Panc1 (cell line): Measurements from ENCODE around the gene ADAM10. TPM values are rescaled to one million over a fixed set of nuclear protein-coding genes. Genes with fewer than 3 reads are reported as not detected.

ENCODE experiments used
- ATAC-seq: fragments of 200-7000 bp; cut with Tn5 transposase; 2 replicates; pipeline ENCODE4 v1.9.1; 2020; ENCODE audit warnings: mild to moderate bottlenecking, moderate library complexity
- BruUV-seq: library from RNA; stranded (reverse); fragments of 400-500 nt; replicated peaks from 2 replicates; lab custom pipeline; 2021; lab: Mats Ljungman, UMichigan
- CTCF ChIA-PET: fragments of 300-600 bp; sonication (Branson Sonifier 250); formaldehyde crosslinking; loops from one replicate; lab custom pipeline; 2022; ENCODE audit warnings: antibody characterized with exemption; lab: Charles Lee
- POLR2A ChIA-PET: fragments of 300-600 bp; sonication (Branson Sonifier 250); formaldehyde crosslinking; loops from one replicate; lab custom pipeline; 2022; ENCODE audit warnings: antibody characterized with exemption; lab: Charles Lee
- DNase-seq: peaks from one replicate; pipeline ENCODE4 v3.0.0-alpha.2; 2010; ENCODE audit warnings: low read depth, low spot score
- H3K27ac ChIP-seq: 2 replicates; pipeline ENCODE4 v1.5.1; 2011; ENCODE audit warnings: mild to moderate bottlenecking, low read length, inconsistent platforms
- H3K27me3 ChIP-seq: fragments of 200-500 bp; sonication (Bioruptor generic); 2 replicates; pipeline ENCODE4 v1.6.0; 2014; ENCODE audit warnings: low read length, inconsistent platforms; ENCODE audit not compliant: control insufficient read depth, insufficient read depth
- H3K36me3 ChIP-seq: fragments of 200-500 bp; sonication (Bioruptor generic); 2 replicates; pipeline ENCODE4 v1.5.1; 2014; ENCODE audit warnings: inconsistent platforms, mild to moderate bottlenecking, low read length, moderate library complexity; ENCODE audit not compliant: control insufficient read depth, insufficient read depth
- H3K4me1 ChIP-seq: 2 replicates; pipeline ENCODE4 v1.5.1; 2011; ENCODE audit warnings: inconsistent platforms, mild to moderate bottlenecking, low read length, moderate library complexity; ENCODE audit not compliant: control insufficient read depth, insufficient read depth
- H3K4me3 ChIP-seq, 2 experiments: 2 replicates each; pipeline ENCODE4 v1.5.1; 2011 to 2012; ENCODE audit warnings: low read depth in 2 of 2, low read length in 2 of 2, mild to moderate bottlenecking in 2 of 2, inconsistent platforms in 1 of 2, moderate library complexity in 1 of 2
- H3K9me3 ChIP-seq: fragments of 200-500 bp; sonication (Bioruptor generic); 2 replicates; pipeline ENCODE4 v1.5.1; 2014; ENCODE audit warnings: low read depth, mild to moderate bottlenecking, inconsistent platforms, low read length, moderate library complexity; ENCODE audit not compliant: control insufficient read depth, insufficient read depth
- CTCF ChIP-seq: fragments of 450-650 bp; IDR thresholded peaks from 2 replicates; pipeline ENCODE4 v1.5.1; 2017; ENCODE audit warnings: mild to moderate bottlenecking
- POLR2AphosphoS5 ChIP-seq: IDR thresholded peaks from 2 replicates; pipeline ENCODE4 v1.6.1; 2012; ENCODE audit warnings: mild to moderate bottlenecking, low read depth, low read length, moderate library complexity
- REST ChIP-seq, 2 experiments: IDR thresholded peaks; 2 replicates each; pipeline ENCODE4 v1.6.1; 2011 to 2012; ENCODE audit warnings: low read depth in 2 of 2, control low read depth in 1 of 2, low read length in 1 of 2, mild to moderate bottlenecking in 1 of 2, moderate library complexity in 1 of 2; ENCODE audit not compliant: insufficient read depth in 1 of 2
- SIN3A ChIP-seq: IDR thresholded peaks from 2 replicates; pipeline ENCODE4 v1.6.1; 2012; ENCODE audit warnings: low read depth, mild to moderate bottlenecking, low read length, moderate library complexity, borderline replicate concordance; ENCODE audit not compliant: insufficient read depth
- TCF7L2 ChIP-seq: IDR thresholded peaks from 2 replicates; pipeline ENCODE4 v1.6.1; 2011; ENCODE audit warnings: mild to moderate bottlenecking, low read depth, low read length, inconsistent platforms
- in situ Hi-C: cut with HindIII; loops from 2 replicates; pipeline ENCODE4 v1.10.0; 2016; ENCODE audit warnings: low sequenced_read_pairs, low pct_unique_long_range_greater_than_20kb
- intact Hi-C: fragments of 100-400 bp; cut with micrococcal nuclease; formaldehyde crosslinking; loops from one replicate; pipeline ENCODE4 v1.10.0; 2022; ENCODE audit not compliant: unreplicated experiment
- total RNA-seq: library from RNA; stranded (reverse); gene quantifications from one replicate; pipeline ENCODE4 v1.2.1, GENCODE V29; 2021; ENCODE audit not compliant: unreplicated experiment

The ADAM10 gene
- total RNA-seq, 1 experiment from 2014 or later, result 176 TPM

GRCh38 chr15:58686286-58686685 lies 63.2 kb downstream of the ADAM10 start:
- DNase-seq (no peak), ATAC-seq (no peak)
- H3K27me3 ChIP-seq, result no peaks in the 10 kb centered on the region
- no peaks in the 10 kb centered on the region for H3K36me3 ChIP-seq
- TF ChIP-seq TCF7L2, result no peak
- TF ChIP-seq CTCF, result no peak
- no peak for TF ChIP-seq REST (IDR thresholded peaks at IDR 0.05; ENCODE audit: insufficient read depth in 1 of 2, low read depth in 2 of 2, low read length in 1 of 2)
- no peak for TF ChIP-seq SIN3A
- no peak for TF ChIP-seq POLR2AphosphoS5
- H3K27ac ChIP-seq, result no peak overlapping the region
- in situ Hi-C loops (no loop called here), intact Hi-C loops (no loop called here)
- ChIA-PET POLR2A (no interaction called here), CTCF (no interaction called here)
- no peaks in the 10 kb centered on the region for H3K4me1 ChIP-seq
- H3K4me3 ChIP-seq, result no peak overlapping the region
- BruUV-seq, result no TSS peak
- no peaks in the 10 kb centered on the region for H3K9me3 ChIP-seq

GRCh38 chr15:58684751-58685150 lies 64.8 kb downstream of the ADAM10 start:
- Histone ChIP-seq H3K4me3 (no peak overlapping the region), H3K4me1 (no peaks in the 10 kb centered on the region), H3K9me3 (no peaks in the 10 kb centered on the region), H3K36me3 (no peaks in the 10 kb centered on the region), H3K27me3 (no peaks in the 10 kb centered on the region), H3K27ac (no peak overlapping the region)
- TF ChIP-seq CTCF, result no peak
- TF ChIP-seq REST (IDR thresholded peaks at IDR 0.05; ENCODE audit: insufficient read depth in 1 of 2, low read depth in 2 of 2, low read length in 1 of 2), result no peak
- no peak for TF ChIP-seq TCF7L2
- no peak for TF ChIP-seq SIN3A
- no peak for TF ChIP-seq POLR2AphosphoS5
- no peak for DNase-seq
- BruUV-seq, result no TSS peak
- in situ Hi-C loops (no loop called here), intact Hi-C loops (no loop called here)
- ChIA-PET CTCF (no interaction called here), POLR2A (interaction anchor here (0.8 kb wide), 1 partner anchor 98 kb away, joined by 3 read pairs; no protein-coding TSS in a partner anchor)
- no peak for ATAC-seq
